WTC11 (cell line): Measurements from ENCODE around the gene PHLDA2. TPM values are rescaled to one million over a fixed set of nuclear protein-coding genes. Genes with fewer than 3 reads are reported as not detected.
A peak's percentile ranks its signal among the peaks of the same experiment; 100 is the strongest.

Experiments used
- ATAC-seq: fragments of 200-7000 bp; cut with Tn5 transposase; 2 replicates; pipeline ENCODE4 v1.10.0; 2021; ENCODE audit warnings: mild to moderate bottlenecking, moderate library complexity
- CTCF ChIA-PET: fragments of 300-600 bp; sonication (Branson Sonifier 250); formaldehyde crosslinking; loops from one replicate; lab custom pipeline; 2021; ENCODE audit warnings: antibody characterized with exemption; lab: Charles Lee
- POLR2A ChIA-PET: fragments of 350-600 bp; sonication (Branson Sonifier 250); formaldehyde crosslinking; loops from one replicate; lab custom pipeline; 2021; ENCODE audit warnings: antibody characterized with exemption; lab: Charles Lee
- DNase-seq: peaks from one replicate; pipeline ENCODE4 v3.0.0; 2021; ENCODE audit warnings: low spot score
- H3K27ac Mint-ChIP-seq: 2 replicates; pipeline ENCODE4 v1.8.0; 2021; ENCODE audit warnings: mixed read lengths
- H3K27me3 Mint-ChIP-seq: 2 replicates; pipeline ENCODE4 v1.8.0; 2021; ENCODE audit warnings: low read depth, mild to moderate bottlenecking, moderate library complexity, mixed read lengths
- H3K36me3 Mint-ChIP-seq: 2 replicates; pipeline ENCODE4 v1.8.0; 2021; ENCODE audit warnings: mixed read lengths
- H3K4me1 Mint-ChIP-seq: 2 replicates; pipeline ENCODE4 v1.8.0; 2022; ENCODE audit warnings: mixed read lengths
- H3K4me3 Mint-ChIP-seq: 2 replicates; pipeline ENCODE4 v1.8.0; 2021; ENCODE audit warnings: mild to moderate bottlenecking, moderate library complexity, mixed read lengths
- H3K9me3 Mint-ChIP-seq: 2 replicates; pipeline ENCODE4 v1.8.0; 2021; ENCODE audit warnings: mixed read lengths
- ARID4B ChIP-seq: sonication (generic); formaldehyde crosslinking; IDR thresholded peaks from 2 replicates; pipeline ENCODE4 v1.8.0; 2023; ENCODE audit warnings: missing genetic modification reagents, mild to moderate bottlenecking, borderline replicate concordance
- ATF2 ChIP-seq: sonication (generic); formaldehyde crosslinking; IDR thresholded peaks from 2 replicates; pipeline ENCODE4 v1.8.1; 2022; ENCODE audit warnings: low read depth, missing genetic modification reagents, borderline replicate concordance
- ATF6 ChIP-seq: sonication (generic); formaldehyde crosslinking; IDR thresholded peaks from 2 replicates; pipeline ENCODE4 v1.8.1; 2023; ENCODE audit warnings: mild to moderate bottlenecking, missing genetic modification reagents
- CBFB ChIP-seq: sonication (generic); formaldehyde crosslinking; IDR thresholded peaks from 2 replicates; pipeline ENCODE4 v1.8.1; 2022; ENCODE audit warnings: mild to moderate bottlenecking, low read depth, missing genetic modification reagents
- CREM ChIP-seq: sonication (generic); formaldehyde crosslinking; IDR thresholded peaks from 2 replicates; pipeline ENCODE4 v1.8.1; 2022; ENCODE audit warnings: mild to moderate bottlenecking, missing genetic modification reagents, moderate library complexity
- ERG ChIP-seq: fragments of 250-450 bp; sonication (Bioruptor Pico); IDR thresholded peaks from 2 replicates; pipeline ENCODE4 v1.8.0; 2021; ENCODE audit warnings: mild to moderate bottlenecking
- GTF2I ChIP-seq: fragments of 250-450 bp; sonication (Bioruptor Pico); conservative IDR thresholded peaks from 2 replicates; pipeline ENCODE4 v1.4.0; 2021; ENCODE audit warnings: mild to moderate bottlenecking
- IRF1 ChIP-seq: sonication (generic); formaldehyde crosslinking; IDR thresholded peaks from 2 replicates; pipeline ENCODE4 v1.8.0; 2023; ENCODE audit warnings: missing genetic modification reagents
- MYBL2 ChIP-seq: sonication (generic); formaldehyde crosslinking; IDR thresholded peaks from 2 replicates; pipeline ENCODE4 v1.8.1; 2023; ENCODE audit warnings: mild to moderate bottlenecking, moderate library complexity, missing genetic modification reagents
- NR2C2 ChIP-seq: sonication (generic); formaldehyde crosslinking; IDR thresholded peaks from 2 replicates; pipeline ENCODE4 v1.8.0; 2022; ENCODE audit warnings: mild to moderate bottlenecking, missing genetic modification reagents
- ZNF121 ChIP-seq: sonication (generic); formaldehyde crosslinking; IDR thresholded peaks from 2 replicates; pipeline ENCODE4 v1.8.0; 2023; ENCODE audit warnings: missing genetic modification reagents
- ZNF281 ChIP-seq: sonication (generic); formaldehyde crosslinking; IDR thresholded peaks from 2 replicates; pipeline ENCODE4 v1.8.0; 2023; ENCODE audit warnings: mild to moderate bottlenecking, missing genetic modification reagents
- total RNA-seq: library from RNA; stranded (reverse); gene quantifications from 3 replicates; pipeline ENCODE4 v1.2.3, GENCODE V29; 2021
- TF ChIP-seq, protein P1 (sequence below): sonication (generic); formaldehyde crosslinking; IDR thresholded peaks from 2 replicates; pipeline ENCODE4 v1.8.0; 2022; ENCODE audit warnings: mild to moderate bottlenecking, missing genetic modification reagents
- TF ChIP-seq, protein P2 (sequence below): sonication (generic); formaldehyde crosslinking; IDR thresholded peaks from 2 replicates; pipeline ENCODE4 v1.8.0; 2022; ENCODE audit warnings: mild to moderate bottlenecking, missing genetic modification reagents
- TF ChIP-seq, protein P3 (sequence below): sonication (generic); formaldehyde crosslinking; conservative IDR thresholded peaks from 2 replicates; pipeline ENCODE4 v1.8.1; 2023; ENCODE audit warnings: mild to moderate bottlenecking, low read depth, missing genetic modification reagents, moderate library complexity

The PHLDA2 gene
- total RNA-seq, 1 experiment from 2014 or later: 9.6 TPM

- TF ChIP-seq ZNF281 (CRISPR knock-in tag) (no peak), ATF2 (CRISPR knock-in tag) (no peak), GTF2I (CRISPR knock-in tag) (no peak), NR2C2 (CRISPR knock-in tag) (no peak), ERG (CRISPR knock-in tag) (no peak), ZNF121 (CRISPR knock-in tag) (no peak), CREM (CRISPR knock-in tag) (no peak), MYBL2 (CRISPR knock-in tag) (no peak), IRF1 (CRISPR knock-in tag) (no peak), ATF6 (no peak)
- TF ChIP-seq, protein P1, sequence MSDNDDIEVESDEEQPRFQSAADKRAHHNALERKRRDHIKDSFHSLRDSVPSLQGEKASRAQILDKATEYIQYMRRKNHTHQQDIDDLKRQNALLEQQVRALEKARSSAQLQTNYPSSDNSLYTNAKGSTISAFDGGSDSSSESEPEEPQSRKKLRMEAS: no peak
- TF ChIP-seq, protein P2, sequence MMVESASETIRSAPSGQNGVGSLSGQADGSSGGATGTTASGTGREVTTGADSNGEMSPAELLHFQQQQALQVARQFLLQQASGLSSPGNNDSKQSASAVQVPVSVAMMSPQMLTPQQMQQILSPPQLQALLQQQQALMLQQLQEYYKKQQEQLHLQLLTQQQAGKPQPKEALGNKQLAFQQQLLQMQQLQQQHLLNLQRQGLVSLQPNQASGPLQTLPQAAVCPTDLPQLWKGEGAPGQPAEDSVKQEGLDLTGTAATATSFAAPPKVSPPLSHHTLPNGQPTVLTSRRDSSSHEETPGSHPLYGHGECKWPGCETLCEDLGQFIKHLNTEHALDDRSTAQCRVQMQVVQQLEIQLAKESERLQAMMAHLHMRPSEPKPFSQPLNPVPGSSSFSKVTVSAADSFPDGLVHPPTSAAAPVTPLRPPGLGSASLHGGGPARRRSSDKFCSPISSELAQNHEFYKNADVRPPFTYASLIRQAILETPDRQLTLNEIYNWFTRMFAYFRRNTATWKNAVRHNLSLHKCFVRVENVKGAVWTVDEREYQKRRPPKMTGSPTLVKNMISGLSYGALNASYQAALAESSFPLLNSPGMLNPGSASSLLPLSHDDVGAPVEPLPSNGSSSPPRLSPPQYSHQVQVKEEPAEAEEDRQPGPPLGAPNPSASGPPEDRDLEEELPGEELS (CRISPR knock-in tag): no peak
- TF ChIP-seq, protein P3, sequence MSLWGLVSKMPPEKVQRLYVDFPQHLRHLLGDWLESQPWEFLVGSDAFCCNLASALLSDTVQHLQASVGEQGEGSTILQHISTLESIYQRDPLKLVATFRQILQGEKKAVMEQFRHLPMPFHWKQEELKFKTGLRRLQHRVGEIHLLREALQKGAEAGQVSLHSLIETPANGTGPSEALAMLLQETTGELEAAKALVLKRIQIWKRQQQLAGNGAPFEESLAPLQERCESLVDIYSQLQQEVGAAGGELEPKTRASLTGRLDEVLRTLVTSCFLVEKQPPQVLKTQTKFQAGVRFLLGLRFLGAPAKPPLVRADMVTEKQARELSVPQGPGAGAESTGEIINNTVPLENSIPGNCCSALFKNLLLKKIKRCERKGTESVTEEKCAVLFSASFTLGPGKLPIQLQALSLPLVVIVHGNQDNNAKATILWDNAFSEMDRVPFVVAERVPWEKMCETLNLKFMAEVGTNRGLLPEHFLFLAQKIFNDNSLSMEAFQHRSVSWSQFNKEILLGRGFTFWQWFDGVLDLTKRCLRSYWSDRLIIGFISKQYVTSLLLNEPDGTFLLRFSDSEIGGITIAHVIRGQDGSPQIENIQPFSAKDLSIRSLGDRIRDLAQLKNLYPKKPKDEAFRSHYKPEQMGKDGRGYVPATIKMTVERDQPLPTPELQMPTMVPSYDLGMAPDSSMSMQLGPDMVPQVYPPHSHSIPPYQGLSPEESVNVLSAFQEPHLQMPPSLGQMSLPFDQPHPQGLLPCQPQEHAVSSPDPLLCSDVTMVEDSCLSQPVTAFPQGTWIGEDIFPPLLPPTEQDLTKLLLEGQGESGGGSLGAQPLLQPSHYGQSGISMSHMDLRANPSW: no peak
Measured at GRCh38 chr11:2960139-2960538, 30.9 kb upstream of the PHLDA2 start (continued).

DNA sequence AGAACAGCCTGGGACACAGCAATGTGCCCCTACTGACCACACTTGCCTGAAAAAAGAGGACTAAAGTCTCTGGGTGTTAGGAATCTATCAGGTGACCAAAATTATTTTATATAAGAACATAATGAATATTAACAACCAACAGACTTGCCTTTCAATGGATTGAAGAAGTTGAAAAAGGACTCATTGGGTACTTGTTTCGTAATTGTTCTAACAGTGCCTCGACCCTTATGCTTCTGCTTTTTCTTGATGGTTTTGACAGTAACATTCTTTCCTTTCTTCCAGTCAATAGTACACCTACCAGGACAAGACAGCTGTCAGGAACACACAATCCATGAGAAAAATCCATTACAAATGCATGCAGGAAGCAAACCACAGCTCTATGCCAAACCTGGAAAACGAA lies 29.0 kb upstream of the PHLDA2 start:
- H3K9me3 Mint-ChIP-seq: no peaks in the 10 kb centered on the region
- peaks cover 84% of the 10 kb centered on the region for H3K36me3 Mint-ChIP-seq
- DNase-seq (no peak), ATAC-seq (no peak)
- peak overlapping the region; percentile 48; the same call in 1 of the 2 replicates for H3K27ac Mint-ChIP-seq
- CTCF ChIA-PET: no interaction called here
- POLR2A ChIA-PET: no interaction called here
- TF ChIP-seq CBFB (CRISPR knock-in tag): no peak
- no peak for TF ChIP-seq ARID4B (CRISPR knock-in tag)
- peaks cover 29% of the 10 kb centered on the region for H3K4me1 Mint-ChIP-seq
- H3K4me3 Mint-ChIP-seq: no peak overlapping the region
- no peaks in the 10 kb centered on the region for H3K27me3 Mint-ChIP-seq
